KG1 (cell line): ENCODE measurements around the gene FAM217B.

Experiments used
- DNase-seq: peaks from one replicate; lab custom pipeline; 2025; lab: John Stamatoyannopoulos, UW

FAM217B gene

GRCh38 chr20:59977086-59977485, 36.9 kb downstream of the FAM217B start:
- no peak for DNase-seq

DNA sequence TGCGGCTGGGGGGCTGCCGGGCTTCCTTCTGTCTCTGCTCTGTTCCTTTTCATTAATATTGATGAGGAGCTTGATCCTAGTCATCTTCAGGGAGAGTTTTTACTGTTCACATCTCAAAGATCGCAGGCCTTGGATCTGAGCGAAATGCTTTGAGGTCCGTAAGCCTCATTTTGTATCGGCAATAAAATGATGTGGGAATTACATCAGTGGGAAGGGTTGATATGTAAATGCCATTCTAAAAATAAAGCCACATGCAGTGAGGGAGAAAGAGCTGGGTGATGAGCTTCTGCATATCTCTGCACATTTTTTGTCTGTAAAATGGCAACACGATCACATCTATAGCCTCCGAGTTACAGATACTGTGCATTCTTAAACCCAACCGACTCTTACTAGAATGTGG, 42.9 kb downstream of the FAM217B start:
- DNase-seq, result no peak

GRCh38 chr20:59984541-59984940, 44.4 kb downstream of the FAM217B start:
- DNase-seq, result peak; percentile 80

DNA sequence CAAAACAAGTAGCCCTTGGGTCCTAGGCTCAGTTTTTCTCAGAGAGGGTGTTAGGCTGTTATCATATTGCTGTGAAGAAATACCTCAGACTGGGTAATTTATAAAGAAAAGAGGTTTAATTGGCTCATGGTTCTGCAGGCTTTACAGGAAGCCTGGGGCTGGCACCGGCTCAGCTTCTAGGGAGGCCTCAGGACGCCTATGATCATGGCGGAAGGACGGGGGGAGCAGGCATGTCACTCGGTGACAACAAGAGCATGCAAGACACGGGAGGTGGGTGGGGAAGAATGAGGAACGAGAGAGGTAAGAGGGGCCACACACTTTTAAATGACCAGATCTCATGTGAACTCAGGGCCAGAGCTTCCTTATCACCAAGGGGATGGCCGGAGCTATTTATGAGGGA, 45.0 kb downstream of the FAM217B start:
- DNase-seq, result peak; percentile 16

DNA sequence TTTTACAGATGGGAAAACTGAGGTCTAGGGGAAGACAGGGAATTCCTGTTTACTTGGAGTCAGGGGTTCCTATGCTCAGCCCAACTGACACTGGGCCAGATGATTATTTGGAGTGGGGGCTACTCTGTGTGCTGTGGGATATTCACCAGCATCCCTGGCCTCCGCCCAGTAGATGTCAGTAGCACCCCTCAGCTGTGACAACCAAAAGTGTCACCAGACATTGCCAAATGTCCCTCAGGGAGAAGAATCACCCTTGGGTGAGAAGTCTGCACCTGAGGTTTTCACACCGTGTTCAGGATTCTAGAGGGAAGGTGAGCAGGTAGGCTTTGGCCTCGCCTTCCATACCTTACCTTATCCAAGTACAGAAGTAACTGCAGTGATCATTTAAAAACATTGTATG, 45.7 kb downstream of the FAM217B start:
- no peak for DNase-seq

DNA sequence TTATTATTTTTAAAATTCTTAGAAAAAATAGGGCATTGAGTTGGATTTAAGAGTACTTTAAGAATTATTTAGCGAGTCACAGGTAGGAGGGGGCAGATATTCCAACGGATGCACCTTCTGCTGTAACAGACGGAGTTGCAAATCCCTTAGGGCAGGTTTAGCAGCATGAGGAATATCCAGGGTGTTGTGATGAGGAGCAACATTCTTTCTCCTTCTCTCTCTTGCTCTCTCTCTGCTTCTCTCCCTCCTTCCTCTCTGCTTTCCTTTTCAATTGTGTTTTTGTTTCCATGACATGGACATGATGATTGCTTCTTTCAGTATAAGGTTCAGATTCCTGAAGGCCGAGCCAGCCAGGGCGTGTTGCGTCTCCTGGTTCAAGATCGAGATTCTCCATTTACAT, 46.9 kb downstream of the FAM217B start:
- no peak for DNase-seq

- DNase-seq, result no peak
These were observed 48.0 kb downstream of the FAM217B start for GRCh38 chr20:59988141-59988540.

DNA sequence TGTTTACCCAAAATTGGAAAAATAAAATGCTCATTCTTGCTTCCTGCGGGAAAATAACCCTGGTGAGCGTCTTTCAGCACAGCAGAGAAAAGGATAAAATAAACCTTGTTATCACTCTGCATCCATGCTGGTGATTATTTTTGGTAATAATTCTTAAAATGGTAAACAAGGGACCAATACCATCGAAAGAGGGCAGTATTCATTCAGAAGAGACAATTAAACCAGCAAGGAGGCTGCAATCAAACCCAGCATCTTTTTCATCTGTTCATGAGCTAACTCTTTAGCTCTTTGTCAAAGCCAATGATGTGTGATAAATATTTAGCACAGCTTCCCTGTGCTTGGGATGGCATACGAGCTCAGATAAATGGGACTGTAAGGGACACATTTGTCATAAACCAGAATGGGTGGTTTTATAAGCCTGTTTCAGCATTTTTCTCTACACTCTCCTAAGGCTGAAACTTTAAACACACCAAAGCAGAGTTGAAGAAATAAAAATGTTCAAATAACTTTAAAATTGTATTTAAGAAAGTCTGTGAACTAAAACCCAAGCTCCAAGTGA, 52.4 kb downstream of the FAM217B start:
- DNase-seq, result no peak

DNA sequence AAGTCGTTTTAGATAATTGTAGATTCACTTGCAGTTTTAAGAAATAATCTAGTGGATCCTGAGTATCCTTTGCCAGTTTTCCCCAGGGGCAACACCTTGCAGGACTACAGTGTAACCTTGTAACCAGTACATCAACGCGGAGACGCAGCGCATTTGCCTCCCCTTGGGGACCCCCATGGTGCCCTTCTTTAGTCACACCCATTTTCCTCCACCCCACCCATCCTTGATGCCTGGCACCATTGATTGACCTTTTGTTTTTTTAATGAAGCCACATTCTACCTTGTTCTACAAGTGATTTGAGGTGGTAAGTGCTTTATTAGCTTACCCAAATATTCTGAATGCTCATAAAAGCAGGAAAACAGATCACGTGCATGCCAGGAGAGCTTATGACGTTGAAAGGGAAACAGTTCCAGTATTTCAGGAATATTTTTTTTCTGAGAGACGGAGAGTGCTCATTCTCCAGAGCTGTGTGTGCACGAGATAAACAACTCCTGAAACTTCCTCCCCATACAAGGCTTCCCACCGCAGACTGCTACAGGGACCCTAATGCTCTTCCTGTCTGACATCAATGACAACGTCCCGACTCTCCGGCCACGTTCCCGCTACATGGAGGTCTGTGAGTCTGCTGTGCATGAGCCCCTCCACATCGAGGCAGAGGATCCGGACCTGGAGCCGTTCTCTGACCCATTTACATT, 53.7 kb downstream of the FAM217B start:
- DNase-seq, result no peak

GRCh38 chr20:59994697-59995122, 54.5 kb downstream of the FAM217B start:
- no peak for DNase-seq

- DNase-seq, result no peak
These were observed 55.9 kb downstream of the FAM217B start for GRCh38 chr20:59996108-59996507.

DNA sequence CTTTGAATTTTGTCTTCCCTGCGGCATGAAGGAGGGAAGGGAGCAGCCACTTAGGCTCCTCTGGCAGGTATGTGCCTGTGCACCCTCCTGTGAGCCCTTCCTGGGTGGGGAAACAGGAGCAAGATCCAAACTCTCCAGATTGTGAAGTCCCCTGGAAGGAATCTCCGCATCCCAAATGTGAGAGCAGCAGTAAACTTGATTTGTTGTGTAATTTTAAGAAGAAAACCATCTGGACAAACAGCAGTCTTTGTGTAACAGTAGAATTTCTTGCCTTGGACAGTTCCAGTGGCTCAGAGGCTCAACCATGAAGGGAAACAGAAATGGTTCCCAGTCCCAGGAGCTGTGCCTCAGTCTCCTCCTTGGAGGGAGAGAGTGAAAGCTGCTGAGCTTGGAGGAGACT, 57.7 kb downstream of the FAM217B start:
- DNase-seq, result no peak
